ENCODE measurements around the gene E4F1. TPM values are rescaled to one million over a fixed set of nuclear protein-coding genes. Genes with fewer than 3 reads are reported as not detected.

E4F1 gene
- total and polyA plus RNA-seq, 4 donors: 4.4 to 19.1 (median 13.7) TPM

- TF ChIP-seq REST (IDR thresholded peaks at IDR 0.05): no peak
- TF ChIP-seq ATF3 (IDR thresholded peaks at IDR 0.05): no peak
Observed at GRCh38 chr16:2280461-2280860, 57.1 kb downstream of the E4F1 start (continued).

- Histone ChIP-seq H3K4me1 (ENCODE audit: control insufficient read depth in 4 of 4, insufficient read depth in 4 of 4, low read length in 3 of 4) (no peaks in the 10 kb centered on the region), H3K27me3 (ENCODE audit: control insufficient read depth in 4 of 4, insufficient read depth in 4 of 4, low read length in 3 of 4) (no peaks in the 10 kb centered on the region), H3K9ac (ENCODE audit: low read depth in 1 of 2, low read length in 2 of 2) (no peak overlapping the region), H3K9me3 (ENCODE audit: control insufficient read depth in 4 of 4, low read length in 3 of 4) (no peaks in the 10 kb centered on the region), H3K36me3 (ENCODE audit: control insufficient read depth in 4 of 4, insufficient read depth in 3 of 4, low read depth in 1 of 4, low read length in 3 of 4) (no peaks in the 10 kb centered on the region), H3K4me3 (ENCODE audit: low read depth in 1 of 3, low read length in 3 of 3) (no peak overlapping the region), H3K27ac (ENCODE audit: low read depth in 1 of 2, low read length in 2 of 2) (no peak overlapping the region)
- WGBS: 88% methylated on average over 24 of the region's 24 CpGs
- TF ChIP-seq JUND (IDR thresholded peaks at IDR 0.05) (no peak), HNF4G (IDR thresholded peaks at IDR 0.05) (no peak), YY1 (IDR thresholded peaks at IDR 0.05) (no peak), FOXA1 (IDR thresholded peaks at IDR 0.05) (no peak), NR2F2 (IDR thresholded peaks at IDR 0.05) (no peak), TAF1 (conservative IDR thresholded peaks at IDR 0.05) (no peak), GABPA (IDR thresholded peaks at IDR 0.05 in 1 of 2, conservative IDR thresholded peaks at IDR 0.05 in 1 of 2) (no peak), CTCF (IDR thresholded peaks at IDR 0.05; ENCODE audit: low read depth, low read length, missing input control) (no peak), ZBTB33 (IDR thresholded peaks at IDR 0.05) (no peak), ATF3 (IDR thresholded peaks at IDR 0.05) (no peak), EGR1 (IDR thresholded peaks at IDR 0.05; ENCODE audit: low read depth in 2 of 2) (no peak), MAX (IDR thresholded peaks at IDR 0.05) (no peak), RXRA (IDR thresholded peaks at IDR 0.05) (no peak), FOXA2 (IDR thresholded peaks at IDR 0.05) (no peak), SP1 (IDR thresholded peaks at IDR 0.05) (no peak), RAD21 (IDR thresholded peaks at IDR 0.05) (no peak), HNF4A (conservative IDR thresholded peaks at IDR 0.05) (no peak)
- no peak for DNase-seq (ENCODE audit: low spot score)
Observed at GRCh38 chr16:2280981-2281542, 57.7 kb downstream of the E4F1 start.
